BE2C (cell line): ENCODE measurements around the gene TNP2.

Experiments used
- DNase-seq: peaks from one replicate; pipeline ENCODE4 v3.0.0-alpha.2; 2020
- H3K27me3 ChIP-seq: fragments of 250-450 bp; sonication (Bioruptor Pico); 2 replicates; pipeline ENCODE4 v1.5.1; 2020; ENCODE audit warnings: mild to moderate bottlenecking
- H3K36me3 ChIP-seq: fragments of 250-450 bp; sonication (Bioruptor Pico); 2 replicates; pipeline ENCODE4 v1.5.1; 2020; ENCODE audit warnings: mild to moderate bottlenecking
- H3K4me1 ChIP-seq: fragments of 250-450 bp; sonication (Bioruptor Pico); 2 replicates; pipeline ENCODE4 v1.5.1; 2020
- H3K4me3 ChIP-seq: 2 replicates; pipeline ENCODE4 v1.5.1; 2011; ENCODE audit warnings: low read depth, low read length
- H3K9me3 ChIP-seq: fragments of 250-450 bp; sonication (Bioruptor Pico); 2 replicates; pipeline ENCODE4 v1.5.1; 2020
- TF ChIP-seq, protein P1 (sequence below): IDR thresholded peaks from 2 replicates; pipeline ENCODE4 v1.5.1; 2012; ENCODE audit warnings: mild to moderate bottlenecking, low read depth, low read length

The TNP2 gene

GRCh38 chr16:11265124-11265523, 4.0 kb downstream of the TNP2 start:
- Histone ChIP-seq H3K9me3 (no peaks in the 10 kb centered on the region), H3K4me1 (no peaks in the 10 kb centered on the region), H3K4me3 (no peak overlapping the region), H3K36me3 (no peaks in the 10 kb centered on the region), H3K27me3 (no peaks in the 10 kb centered on the region)
- TF ChIP-seq, protein P1, sequence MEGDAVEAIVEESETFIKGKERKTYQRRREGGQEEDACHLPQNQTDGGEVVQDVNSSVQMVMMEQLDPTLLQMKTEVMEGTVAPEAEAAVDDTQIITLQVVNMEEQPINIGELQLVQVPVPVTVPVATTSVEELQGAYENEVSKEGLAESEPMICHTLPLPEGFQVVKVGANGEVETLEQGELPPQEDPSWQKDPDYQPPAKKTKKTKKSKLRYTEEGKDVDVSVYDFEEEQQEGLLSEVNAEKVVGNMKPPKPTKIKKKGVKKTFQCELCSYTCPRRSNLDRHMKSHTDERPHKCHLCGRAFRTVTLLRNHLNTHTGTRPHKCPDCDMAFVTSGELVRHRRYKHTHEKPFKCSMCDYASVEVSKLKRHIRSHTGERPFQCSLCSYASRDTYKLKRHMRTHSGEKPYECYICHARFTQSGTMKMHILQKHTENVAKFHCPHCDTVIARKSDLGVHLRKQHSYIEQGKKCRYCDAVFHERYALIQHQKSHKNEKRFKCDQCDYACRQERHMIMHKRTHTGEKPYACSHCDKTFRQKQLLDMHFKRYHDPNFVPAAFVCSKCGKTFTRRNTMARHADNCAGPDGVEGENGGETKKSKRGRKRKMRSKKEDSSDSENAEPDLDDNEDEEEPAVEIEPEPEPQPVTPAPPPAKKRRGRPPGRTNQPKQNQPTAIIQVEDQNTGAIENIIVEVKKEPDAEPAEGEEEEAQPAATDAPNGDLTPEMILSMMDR = no peak
- no peak for DNase-seq

DNA sequence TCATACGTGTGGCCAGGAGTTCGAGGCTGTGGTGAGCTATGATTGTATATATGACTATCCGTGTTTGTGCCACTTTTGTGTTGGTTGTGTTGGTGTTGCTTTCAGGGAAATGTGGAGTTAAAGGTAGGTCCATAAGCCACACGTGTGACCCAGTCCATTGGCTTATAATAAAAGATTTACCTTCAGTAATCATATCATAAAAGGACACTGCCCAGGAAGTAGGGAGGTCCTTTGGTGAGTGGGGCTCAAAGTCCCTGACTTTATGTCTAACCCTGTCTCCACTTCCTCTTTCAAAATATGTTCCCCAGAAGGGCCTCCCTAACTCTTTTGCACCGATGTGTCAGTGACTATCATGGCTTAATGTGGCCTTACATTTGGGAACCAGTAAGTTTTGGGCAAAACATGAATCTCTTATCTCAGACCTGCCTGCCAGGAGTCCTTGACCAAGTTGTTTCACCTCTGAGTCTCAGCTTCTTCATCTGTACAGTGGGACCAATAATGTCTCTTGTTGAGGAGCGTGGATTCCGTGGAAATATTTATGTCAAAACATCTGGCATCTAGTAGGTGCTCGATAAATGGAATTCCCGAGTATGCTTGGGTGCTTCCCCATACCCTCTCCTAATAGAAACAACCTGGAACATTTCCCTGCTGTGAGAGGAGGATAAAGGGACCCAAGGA, 4.8 kb downstream of the TNP2 start:
- DNase-seq = no peak
- Histone ChIP-seq H3K4me1 (no peaks in the 10 kb centered on the region), H3K36me3 (no peaks in the 10 kb centered on the region), H3K9me3 (no peaks in the 10 kb centered on the region), H3K4me3 (no peak overlapping the region), H3K27me3 (no peaks in the 10 kb centered on the region)
- TF ChIP-seq, protein P1 = no peak

- Histone ChIP-seq H3K27me3 (no peaks in the 10 kb centered on the region), H3K4me3 (no peak overlapping the region), H3K4me1 (no peaks in the 10 kb centered on the region), H3K36me3 (no peaks in the 10 kb centered on the region), H3K9me3 (no peaks in the 10 kb centered on the region)
- TF ChIP-seq, protein P1 = no peak
- DNase-seq = no peak
Observed at GRCh38 chr16:11263737-11264136, 5.4 kb downstream of the TNP2 start.

- Histone ChIP-seq H3K4me1 (no peaks in the 10 kb centered on the region), H3K9me3 (no peaks in the 10 kb centered on the region), H3K27me3 (no peaks in the 10 kb centered on the region), H3K4me3 (no peak overlapping the region), H3K36me3 (no peaks in the 10 kb centered on the region)
- TF ChIP-seq, protein P1 = no peak
- no peak for DNase-seq
Observed at GRCh38 chr16:11262915-11263314, 6.2 kb downstream of the TNP2 start.

DNA sequence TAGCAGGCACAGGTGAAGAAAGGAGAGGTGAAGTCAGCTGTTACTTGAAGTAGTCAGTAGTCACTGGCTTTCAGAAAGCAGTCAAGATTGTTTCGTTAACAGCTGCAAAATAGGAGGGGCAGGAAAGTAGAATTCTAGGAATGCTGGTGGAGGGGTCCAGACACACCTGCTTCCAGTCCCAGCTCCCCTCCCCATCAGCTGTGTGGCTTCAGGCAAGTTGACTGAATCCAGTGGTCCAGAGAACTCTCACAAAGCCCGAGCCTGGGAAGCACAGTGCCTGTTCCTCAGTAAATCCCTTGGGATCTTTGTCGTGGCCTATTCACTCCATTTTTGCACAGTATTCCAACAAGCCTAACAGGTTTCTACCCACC, 8.5 kb downstream of the TNP2 start:
- Histone ChIP-seq H3K9me3 (no peaks in the 10 kb centered on the region), H3K36me3 (no peaks in the 10 kb centered on the region), H3K4me3 (no peak overlapping the region), H3K4me1 (no peaks in the 10 kb centered on the region), H3K27me3 (peaks cover under 1% of the 10 kb centered on the region)
- TF ChIP-seq, protein P1 = no peak
- no peak for DNase-seq

- Histone ChIP-seq H3K4me1 (no peaks in the 10 kb centered on the region), H3K36me3 (no peaks in the 10 kb centered on the region), H3K27me3 (peaks cover 7% of the 10 kb centered on the region), H3K4me3 (no peak overlapping the region), H3K9me3 (no peaks in the 10 kb centered on the region)
- DNase-seq = no peak
- TF ChIP-seq, protein P1 = no peak
Observed at GRCh38 chr16:11259655-11260595, 9.2 kb downstream of the TNP2 start.
